ENCODE measurements around the gene RPIA. TPM values are rescaled to one million over a fixed set of nuclear protein-coding genes. Genes with fewer than 3 reads are reported as not detected.

The RPIA gene
- total and polyA plus RNA-seq, 9 of the 15 experiments (the other 6 are each of a cell fraction or from before 2014, with no cell fraction given): 7.8 to 41.2 (median 25.8) TPM

DNA sequence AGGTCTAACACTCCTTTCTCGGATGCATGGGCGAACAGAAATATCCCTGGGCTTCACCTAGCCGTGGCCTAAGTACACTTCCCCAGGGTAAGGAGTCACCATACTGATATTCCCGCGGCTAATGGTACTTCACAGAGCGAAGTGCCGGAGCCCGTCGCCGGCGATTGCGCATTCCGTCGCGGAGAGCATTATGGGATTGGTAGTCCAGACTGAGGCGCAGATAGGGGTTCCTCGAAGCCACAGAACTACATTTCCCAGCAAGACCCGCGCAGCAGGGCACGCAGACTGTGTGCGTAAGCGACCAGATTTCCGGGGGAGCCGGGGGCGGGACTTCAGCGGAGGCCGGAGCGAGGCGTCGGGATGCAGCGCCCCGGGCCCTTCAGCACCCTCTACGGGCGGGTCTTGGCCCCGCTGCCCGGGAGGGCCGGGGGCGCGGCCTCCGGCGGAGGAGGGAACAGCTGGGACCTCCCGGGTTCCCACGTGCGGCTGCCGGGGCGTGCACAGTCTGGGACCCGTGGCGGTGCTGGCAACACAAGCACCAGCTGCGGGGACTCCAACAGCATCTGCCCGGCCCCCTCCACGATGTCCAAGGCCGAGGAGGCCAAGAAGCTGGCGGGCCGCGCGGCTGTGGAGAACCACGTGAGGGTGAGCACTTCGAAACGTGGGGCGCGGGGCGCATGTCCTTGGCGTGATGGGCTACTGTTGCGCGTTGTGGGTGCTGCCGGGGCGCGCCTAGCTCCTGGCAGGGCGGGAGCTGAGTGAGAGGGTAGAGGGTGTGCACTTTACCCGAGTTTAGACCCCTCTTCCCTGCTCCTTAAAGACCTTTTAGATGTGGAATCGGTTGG, at the start of gene RPIA (continued):
- TF ChIP-seq MEF2D (tag; conservative IDR thresholded peaks at IDR 0.05; ENCODE audit: low read depth): no peak
- TF ChIP-seq ESRRA (IDR thresholded peaks at IDR 0.05; ENCODE audit: borderline replicate concordance, low read depth): peak; percentile 49
- TF ChIP-seq, protein P1, sequence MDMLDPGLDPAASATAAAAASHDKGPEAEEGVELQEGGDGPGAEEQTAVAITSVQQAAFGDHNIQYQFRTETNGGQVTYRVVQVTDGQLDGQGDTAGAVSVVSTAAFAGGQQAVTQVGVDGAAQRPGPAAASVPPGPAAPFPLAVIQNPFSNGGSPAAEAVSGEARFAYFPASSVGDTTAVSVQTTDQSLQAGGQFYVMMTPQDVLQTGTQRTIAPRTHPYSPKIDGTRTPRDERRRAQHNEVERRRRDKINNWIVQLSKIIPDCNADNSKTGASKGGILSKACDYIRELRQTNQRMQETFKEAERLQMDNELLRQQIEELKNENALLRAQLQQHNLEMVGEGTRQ (CRISPR knock-in tag; IDR thresholded peaks at IDR 0.05): peak; percentile 79
- TF ChIP-seq EWSR1 (IDR thresholded peaks at IDR 0.05; ENCODE audit: borderline replicate concordance, low read depth, partially characterized antibody): no peak
- peak; percentile 92 for TF ChIP-seq ARID4B (CRISPR knock-in tag; IDR thresholded peaks at IDR 0.05)
- TF ChIP-seq L3MBTL2 (IDR thresholded peaks at IDR 0.05): peak; percentile 98
- TF ChIP-seq, protein P2, sequence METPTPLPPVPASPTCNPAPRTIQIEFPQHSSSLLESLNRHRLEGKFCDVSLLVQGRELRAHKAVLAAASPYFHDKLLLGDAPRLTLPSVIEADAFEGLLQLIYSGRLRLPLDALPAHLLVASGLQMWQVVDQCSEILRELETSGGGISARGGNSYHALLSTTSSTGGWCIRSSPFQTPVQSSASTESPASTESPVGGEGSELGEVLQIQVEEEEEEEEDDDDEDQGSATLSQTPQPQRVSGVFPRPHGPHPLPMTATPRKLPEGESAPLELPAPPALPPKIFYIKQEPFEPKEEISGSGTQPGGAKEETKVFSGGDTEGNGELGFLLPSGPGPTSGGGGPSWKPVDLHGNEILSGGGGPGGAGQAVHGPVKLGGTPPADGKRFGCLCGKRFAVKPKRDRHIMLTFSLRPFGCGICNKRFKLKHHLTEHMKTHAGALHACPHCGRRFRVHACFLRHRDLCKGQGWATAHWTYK (CRISPR knock-in tag; IDR thresholded peaks at IDR 0.05): peak; percentile 38; the same call in 1 of the 2 replicates
- no peak for TF ChIP-seq SRSF1 (IDR thresholded peaks at IDR 0.05; ENCODE audit: low read depth, low read length)
- TF ChIP-seq ARNT (IDR thresholded peaks at IDR 0.05): peak in 1 of 2 experiments; percentile 24; a peak in 1 of 4 replicates
- no peak for TF ChIP-seq PTRF (tag; IDR thresholded peaks at IDR 0.05)
- no peak for TF ChIP-seq RCOR1 (IDR thresholded peaks at IDR 0.05; ENCODE audit: borderline replicate concordance in 1 of 2, low read depth in 2 of 2, low read length in 2 of 2)
- TF ChIP-seq SPI1 (IDR thresholded peaks at IDR 0.05; ENCODE audit: borderline replicate concordance, low read depth, low read length): 0 out of 2 replicates have a peak, but pooled peaks have one; percentile 1
- TF ChIP-seq XRCC3 (IDR thresholded peaks at IDR 0.05): no peak
- no peak for TF ChIP-seq POLR2AphosphoS2 (IDR thresholded peaks at IDR 0.05; ENCODE audit: low read length)
- TF ChIP-seq MYC (IDR thresholded peaks at IDR 0.05; ENCODE audit: low read depth, low read length): peak; percentile 91
- peak; percentile 94; the same call in 1 of the 2 replicates for TF ChIP-seq MYC (CRISPR knock-in tag; IDR thresholded peaks at IDR 0.05; ENCODE audit: borderline replicate concordance, low read depth)
- TF ChIP-seq POLR2AphosphoS5 (IDR thresholded peaks at IDR 0.05; ENCODE audit: control insufficient read depth, insufficient read depth, low read depth, low read length): peak; percentile 48; the same call in 1 of the 2 replicates
- peak in 1 of 2 experiments; percentile 82; a peak in 3 of 4 replicates for TF ChIP-seq TBL1XR1 (IDR thresholded peaks at IDR 0.05; ENCODE audit: low read length in 2 of 2)
- no peak for TF ChIP-seq HMGXB4 (CRISPR knock-in tag; IDR thresholded peaks at IDR 0.05)
